Keratinocyte (primary cell): ENCODE measurements around the gene SMIM38. TPM values are rescaled to one million over a fixed set of nuclear protein-coding genes. Genes with fewer than 3 reads are reported as not detected.

Experiments
- DNase-seq: peaks from one replicate; pipeline ENCODE4 v3.0.0-alpha.2; 2011; ENCODE audit warnings: low read depth, missing footprints, low spot score
- FAIRE-seq: peaks from 2 replicates; lab custom pipeline; 2011; peaks lifted over from hg19 to GRCh38; lab: Jason Lieb, UNC
- H2AFZ ChIP-seq: 2 replicates; pipeline ENCODE4 v1.6.0; 2012; ENCODE audit warnings: low read length, control low read depth, inconsistent platforms; ENCODE audit not compliant: control insufficient read depth
- H3K27ac ChIP-seq: 2 replicates; pipeline ENCODE4 v1.5.1; 2011; ENCODE audit warnings: low read length; ENCODE audit not compliant: control insufficient read depth, insufficient read depth
- H3K27me3 ChIP-seq: 3 replicates; pipeline ENCODE4 v1.6.0; 2011; ENCODE audit warnings: low read length; ENCODE audit not compliant: control insufficient read depth, insufficient read depth; ENCODE audit errors: extremely low read depth
- H3K36me3 ChIP-seq, 2 experiments: 2 replicates in 1 of 2; 3 replicates in 1 of 2; pipeline ENCODE4 v1.5.1; 2011; ENCODE audit warnings: low read length in 2 of 2, mild to moderate bottlenecking in 1 of 2; ENCODE audit not compliant: control insufficient read depth in 2 of 2, insufficient read depth in 2 of 2; ENCODE audit errors: extremely low read depth in 1 of 2
- H3K4me1 ChIP-seq: 3 replicates; pipeline ENCODE4 v1.5.1; 2011; ENCODE audit warnings: low read length; ENCODE audit not compliant: control insufficient read depth, insufficient read depth; ENCODE audit errors: extremely low read depth
- H3K4me2 ChIP-seq: 3 replicates; pipeline ENCODE4 v1.6.0; 2011; ENCODE audit warnings: low read depth, low read length; ENCODE audit not compliant: control insufficient read depth, insufficient read depth; ENCODE audit errors: extremely low read depth
- H3K4me3 ChIP-seq, 3 experiments: fragments of 200-600 bp in 1 of 3; sonication (generic) in 1 of 3; 2 replicates in 2 of 3; 3 replicates in 1 of 3; pipeline ENCODE4 v1.5.1; 2011 to 2016; ENCODE audit warnings: low read length in 3 of 3, mild to moderate bottlenecking in 3 of 3, control low read depth in 2 of 3, inconsistent platforms in 1 of 3, low read depth in 1 of 3, mixed read lengths in 1 of 3, mixed run types in 1 of 3, moderate library complexity in 1 of 3; ENCODE audit not compliant: control insufficient read depth in 2 of 3, insufficient read depth in 2 of 3; ENCODE audit errors: extremely low read depth in 1 of 3
- H3K79me2 ChIP-seq: 2 replicates; pipeline ENCODE4 v1.6.0; 2012; ENCODE audit warnings: low read length; ENCODE audit not compliant: control insufficient read depth, insufficient read depth
- H3K9ac ChIP-seq: 3 replicates; pipeline ENCODE4 v1.6.0; 2011; ENCODE audit warnings: low read length; ENCODE audit not compliant: control insufficient read depth, insufficient read depth; ENCODE audit errors: extremely low read depth
- H3K9me1 ChIP-seq: 3 replicates; pipeline ENCODE4 v1.6.0; 2011; ENCODE audit warnings: low read length; ENCODE audit not compliant: control insufficient read depth, insufficient read depth; ENCODE audit errors: extremely low read depth
- H3K9me3 ChIP-seq: 2 replicates; pipeline ENCODE4 v1.5.1; 2012; ENCODE audit warnings: low read depth, low read length; ENCODE audit not compliant: control insufficient read depth
- H4K20me1 ChIP-seq: 3 replicates; pipeline ENCODE4 v1.6.0; 2011; ENCODE audit warnings: low read length; ENCODE audit not compliant: control insufficient read depth, insufficient read depth; ENCODE audit errors: extremely low read depth
- CTCF ChIP-seq, 3 experiments: IDR thresholded peaks in 1 of 3; conservative IDR thresholded peaks in 1 of 3; optimal IDR thresholded peaks in 1 of 3; 2 replicates in 2 of 3; 3 replicates in 1 of 3; pipeline versions ENCODE3 to v1.5.1; 2011; ENCODE audit warnings: low read length in 3 of 3, mild to moderate bottlenecking in 3 of 3, moderate library complexity in 2 of 3, control low read depth in 1 of 3, inconsistent platforms in 1 of 3; ENCODE audit not compliant: insufficient read depth in 2 of 3; ENCODE audit errors: extremely low read depth in 1 of 3
- EZH2 ChIP-seq: IDR thresholded peaks from one replicate; pipeline ENCODE4 v1.6.1; 2012; ENCODE audit warnings: inconsistent platforms, mild to moderate bottlenecking, low read length, moderate library complexity
- dilution Hi-C: fragments of 300-500 bp; cut with MboI; formaldehyde crosslinking; loops from one replicate; pipeline ENCODE4 v1.7.0; 2020; ENCODE audit warnings: low sequenced_read_pairs; ENCODE audit not compliant: extremely low pct_ligation_motif_present
- polyA plus RNA-seq, 5 experiments: library from polyadenylated mRNA; depleted of rRNA in 3 of 5; stranded (reverse) in 3 of 5; stranded (forward) in 1 of 5; unstranded in 1 of 5; fragments of >200 nt; gene quantifications; 1 replicate in 1 of 5; 2 replicates in 3 of 5; 3 replicates in 1 of 5; pipeline versions ENCODE4 v1.2.1 to v1.2.3, GENCODE V29; 2011 to 2012; ENCODE audit warnings: missing spikeins in 2 of 5, low read depth in 1 of 5, low replicate concordance in 1 of 5

Gene SMIM38
- polyA plus RNA-seq, 1 donor (not counting 4 experiments of a cell fraction or from before 2014, with no cell fraction given) = not detected

GRCh38 chr11:69121021-69121420 is 34.7 kb upstream of the SMIM38 start:
- Histone ChIP-seq H3K9ac (no peak overlapping the region), H4K20me1 (no peaks in the 10 kb centered on the region), H3K36me3 (no peaks in the 10 kb centered on the region), H3K9me3 (peaks cover 4% of the 10 kb centered on the region), H3K4me1 (peaks cover 31% of the 10 kb centered on the region), H3K27me3 (peaks cover 9% of the 10 kb centered on the region), H3K9me1 (no peaks in the 10 kb centered on the region), H3K27ac (no peak overlapping the region), H3K4me2 (no peak overlapping the region), H3K4me3 (no peak overlapping the region), H3K79me2 (no peaks in the 10 kb centered on the region), H2AFZ (no peak overlapping the region)
- FAIRE-seq = peak; percentile 71
- no peak for TF ChIP-seq CTCF (optimal IDR thresholded peaks at IDR 0.05 in 1 of 3, IDR thresholded peaks at IDR 0.05 in 1 of 3, conservative IDR thresholded peaks at IDR 0.05 in 1 of 3; ENCODE audit: extremely low read depth in 1 of 3, insufficient read depth in 2 of 3, low read length in 3 of 3)
- dilution Hi-C loops = loop anchor here (25.0 kb wide), 1 partner anchor 116 kb away; no protein-coding TSS in a partner anchor
- peak; percentile 73 for DNase-seq

- H3K79me2 ChIP-seq = no peaks in the 10 kb centered on the region
- peaks cover 4% of the 10 kb centered on the region for H3K9me3 ChIP-seq
- no peak overlapping the region for H3K27ac ChIP-seq
- DNase-seq (no peak), FAIRE-seq (no peak)
- no peaks in the 10 kb centered on the region for H4K20me1 ChIP-seq
- TF ChIP-seq EZH2 (no peak), CTCF (optimal IDR thresholded peaks at IDR 0.05 in 1 of 3, IDR thresholded peaks at IDR 0.05 in 1 of 3, conservative IDR thresholded peaks at IDR 0.05 in 1 of 3; ENCODE audit: extremely low read depth in 1 of 3, insufficient read depth in 2 of 3, low read length in 3 of 3) (no peak)
- H2AFZ ChIP-seq = no peak overlapping the region
- no peaks in the 10 kb centered on the region for H3K9me1 ChIP-seq
- no peak overlapping the region for H3K4me3 ChIP-seq
- peaks cover 4% of the 10 kb centered on the region for H3K27me3 ChIP-seq
- H3K4me1 ChIP-seq = peaks cover 31% of the 10 kb centered on the region
- peak overlapping the region; percentile 81 for H3K4me2 ChIP-seq
- dilution Hi-C loops = loop anchor here (25.0 kb wide), 1 partner anchor 116 kb away; no protein-coding TSS in a partner anchor
- H3K9ac ChIP-seq = no peak overlapping the region
- H3K36me3 ChIP-seq = no peaks in the 10 kb centered on the region
Measured at GRCh38 chr11:69121621-69122325, 34.0 kb upstream of the SMIM38 start.
